ENCODE measurements around the gene AMER1. TPM values are rescaled to one million over a fixed set of nuclear protein-coding genes. Genes with fewer than 3 reads are reported as not detected.
A peak's percentile ranks its signal among the peaks of the same experiment; 100 is the strongest.
"Not testable (repeated sequence)": the region's sequence is repeated elsewhere in the genome, so short reads cannot be mapped to it uniquely, and the experiment has no call there.

The AMER1 gene
- polyA plus RNA-seq (ENCODE audit: insufficient read length in 3 of 3) = 1 to 10 TPM; 7.6 to 8.0 (median 7.8) TPM

GRCh38 chrX:64205441-64205734 is at the start of gene AMER1:
AMER1 (minus strand) TSS chrX:64205708; CDS start chrX:64193286, 12,422 bp downstream.
- DNase-seq (ENCODE audit: low read depth in 3 of 3, low spot score in 2 of 3) = no peak

GRCh38 chrX:64230123-64230970 is 24.8 kb upstream of the AMER1 start, which contains the start of gene ASB12:
ASB12 (minus strand) TSS chrX:64230607; CDS start chrX:64225650, 4,957 bp downstream.
- DNase-seq (ENCODE audit: low read depth in 3 of 3, low spot score in 2 of 3) = no peak

GRCh38 chrX:64229154-64229553 is 23.6 kb upstream of the AMER1 start:
- no peak for DNase-seq (ENCODE audit: low read depth in 3 of 3, low spot score in 2 of 3)

DNA sequence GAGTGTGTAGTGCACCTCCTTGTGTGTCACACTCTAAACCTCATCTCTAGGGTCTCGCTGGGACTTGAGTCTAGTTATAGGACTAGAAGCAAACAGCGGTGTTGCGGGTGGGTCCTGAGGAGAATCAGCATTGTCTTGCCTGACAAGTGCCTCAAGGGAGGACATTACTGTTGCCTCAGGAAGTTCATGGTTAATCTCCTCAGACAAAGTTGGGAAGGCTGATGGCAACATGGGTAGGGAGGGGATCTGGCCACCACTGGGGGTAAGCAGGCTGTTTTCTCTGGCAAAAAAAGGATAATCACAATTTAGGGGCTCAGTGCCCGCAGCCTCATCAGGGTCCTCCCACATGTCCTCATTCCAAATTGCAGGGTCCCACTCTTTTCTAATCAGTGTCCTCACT is 12.5 kb upstream of the AMER1 start:
- no peak for DNase-seq (ENCODE audit: low read depth in 3 of 3, low spot score in 2 of 3)

GRCh38 chrX:64213989-64214388 is 8.5 kb upstream of the AMER1 start:
- DNase-seq (ENCODE audit: low read depth in 3 of 3, low spot score in 2 of 3) = not testable (repeated sequence)

- DNase-seq (ENCODE audit: low read depth in 3 of 3, low spot score in 2 of 3) = no peak
Measured at GRCh38 chrX:64206556-64207162, 1.2 kb upstream of the AMER1 start.

DNA sequence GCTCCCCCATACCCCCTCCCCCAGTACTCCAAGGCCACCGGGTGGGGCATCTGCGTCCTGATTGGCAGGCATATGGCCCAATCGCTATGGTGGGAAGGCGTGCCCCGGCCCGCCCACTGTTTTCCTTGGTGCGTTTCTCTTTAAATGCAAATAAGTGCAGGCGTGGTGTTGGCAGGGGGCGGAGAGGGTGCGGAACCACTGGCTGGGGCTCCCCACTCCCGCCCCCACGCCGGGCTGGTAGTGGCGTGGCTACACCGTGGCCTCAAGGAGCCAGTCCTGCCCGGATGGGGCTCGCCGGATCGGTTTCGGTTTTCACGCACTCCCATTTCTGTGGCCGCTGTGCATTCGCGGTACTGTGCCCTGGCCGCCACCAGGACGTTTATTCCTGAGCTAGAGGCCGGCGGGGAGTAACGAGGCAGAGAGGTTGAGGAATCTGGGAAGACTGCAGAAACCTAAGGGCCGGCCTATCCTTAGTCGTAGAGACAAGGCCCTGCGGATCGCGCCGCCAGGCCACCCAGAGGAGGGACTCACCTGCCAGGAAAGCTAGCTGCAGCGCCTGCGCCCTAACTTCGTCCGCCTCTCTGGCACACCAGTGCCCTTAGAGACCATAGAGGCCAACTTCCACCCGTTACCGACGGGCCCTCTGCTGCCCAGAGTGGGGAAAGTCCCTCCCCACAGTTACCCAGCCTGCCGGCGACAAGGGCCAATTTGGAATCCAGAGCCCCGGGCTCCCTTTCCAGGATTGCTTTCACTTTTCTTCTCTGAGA is 410 bp upstream of the AMER1 start:
- DNase-seq (ENCODE audit: low read depth in 3 of 3, low spot score in 2 of 3) = peak; percentile 79 to 81 (median 80)

DNA sequence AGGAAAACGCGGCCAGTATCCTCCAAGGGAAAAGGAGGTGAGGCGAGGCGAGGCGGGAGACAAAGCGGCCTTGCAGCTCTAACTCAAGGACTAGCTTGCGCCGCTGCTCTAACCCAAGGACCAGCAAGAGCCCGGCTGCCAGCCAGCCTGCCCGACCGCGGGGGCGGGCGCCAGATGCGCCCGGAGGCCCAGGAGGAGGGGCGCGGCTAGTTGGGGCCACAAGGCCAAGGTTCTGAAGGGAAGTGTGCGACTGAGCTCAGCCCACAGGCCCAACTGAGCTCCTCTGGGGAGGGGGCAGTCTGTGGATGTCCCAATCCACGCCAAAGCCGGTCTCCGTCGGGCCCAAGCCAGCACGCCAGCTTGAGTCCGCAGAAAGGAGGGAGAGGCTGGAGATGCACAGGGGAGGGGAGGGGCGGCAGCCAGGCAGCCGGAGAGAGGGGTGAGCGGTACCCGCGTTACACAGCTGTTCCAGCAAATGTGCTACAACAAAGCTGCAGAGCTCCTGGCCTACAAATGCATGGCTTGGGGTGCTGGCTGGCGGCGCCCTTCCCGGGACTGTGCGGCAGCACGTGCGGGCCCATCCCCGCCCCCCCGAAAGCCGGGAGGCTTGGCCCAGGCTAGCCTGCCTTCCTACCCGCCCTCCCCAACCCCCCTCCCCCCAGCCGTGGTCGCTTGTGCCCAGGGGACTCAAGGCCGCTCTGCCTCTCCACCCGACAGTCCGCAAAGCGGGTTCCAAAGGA is 637 bp downstream of the AMER1 start:
- no peak for DNase-seq (ENCODE audit: low read depth in 3 of 3, low spot score in 2 of 3)

DNA sequence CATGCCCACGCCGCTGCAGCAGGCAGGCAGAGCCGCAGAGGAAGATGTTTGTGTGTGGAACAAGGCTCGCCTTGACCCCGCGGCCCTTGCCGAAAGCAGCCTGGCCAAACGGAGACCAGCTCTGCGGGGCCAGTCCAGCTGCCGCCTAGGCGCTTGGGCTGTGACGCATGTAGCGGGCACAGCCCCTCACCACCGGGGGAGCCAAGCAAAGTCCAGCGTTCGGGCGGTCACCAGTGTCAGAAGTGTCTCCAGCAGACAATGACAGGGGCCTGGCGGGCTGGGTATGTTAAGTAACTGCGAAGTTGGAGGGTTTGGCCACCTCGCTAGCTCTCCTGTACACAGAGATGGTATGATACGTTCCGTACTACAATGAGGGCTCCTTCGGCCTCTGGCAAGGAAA is 1.3 kb downstream of the AMER1 start:
- DNase-seq (ENCODE audit: low read depth in 3 of 3, low spot score in 2 of 3) = no peak

DNA sequence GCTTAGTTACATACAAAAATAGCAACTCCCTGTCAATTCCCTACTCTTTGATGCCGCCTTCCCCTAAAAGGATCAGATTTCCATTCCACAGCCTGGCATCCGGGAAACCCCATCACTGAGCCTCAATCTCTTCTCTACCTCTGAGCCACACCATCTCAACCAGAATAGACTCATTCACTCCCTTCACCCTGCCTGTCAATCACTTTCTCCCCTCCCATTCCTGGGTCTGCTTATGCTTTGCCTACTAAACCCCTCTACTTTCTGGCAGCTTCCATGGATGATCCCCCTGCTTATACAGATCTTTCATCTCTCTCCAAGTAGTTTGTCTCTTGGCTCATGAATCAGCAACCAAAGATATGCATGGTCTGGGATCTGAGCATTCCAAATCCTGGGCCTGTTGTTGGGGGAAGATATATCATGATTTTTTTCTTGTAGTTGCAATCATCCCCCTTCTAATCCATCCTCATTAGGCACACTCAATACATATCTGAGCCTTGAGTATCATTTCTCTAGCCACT is 2.6 kb downstream of the AMER1 start:
- DNase-seq (ENCODE audit: low read depth in 3 of 3, low spot score in 2 of 3) = no peak

DNA sequence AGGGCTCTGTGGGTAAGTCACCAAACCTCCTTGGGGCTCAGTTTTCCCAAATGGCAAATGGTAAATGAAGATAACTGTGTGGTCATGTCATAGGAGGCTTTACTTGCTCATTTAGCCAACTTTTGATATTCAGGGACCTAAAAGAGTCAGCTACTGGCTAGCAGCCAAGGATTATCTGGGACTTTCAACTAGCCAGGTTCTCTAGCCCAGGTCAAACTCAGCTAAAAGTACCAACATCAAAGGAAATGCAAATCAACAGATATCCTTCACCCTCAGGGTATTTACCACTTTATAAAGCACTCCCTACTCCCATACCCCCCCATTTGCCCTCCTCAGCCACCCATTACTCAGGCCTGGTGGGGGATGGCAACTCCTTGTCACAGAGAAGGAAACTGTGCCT is 7.5 kb downstream of the AMER1 start:
- DNase-seq (ENCODE audit: low read depth in 3 of 3, low spot score in 2 of 3) = no peak

DNA sequence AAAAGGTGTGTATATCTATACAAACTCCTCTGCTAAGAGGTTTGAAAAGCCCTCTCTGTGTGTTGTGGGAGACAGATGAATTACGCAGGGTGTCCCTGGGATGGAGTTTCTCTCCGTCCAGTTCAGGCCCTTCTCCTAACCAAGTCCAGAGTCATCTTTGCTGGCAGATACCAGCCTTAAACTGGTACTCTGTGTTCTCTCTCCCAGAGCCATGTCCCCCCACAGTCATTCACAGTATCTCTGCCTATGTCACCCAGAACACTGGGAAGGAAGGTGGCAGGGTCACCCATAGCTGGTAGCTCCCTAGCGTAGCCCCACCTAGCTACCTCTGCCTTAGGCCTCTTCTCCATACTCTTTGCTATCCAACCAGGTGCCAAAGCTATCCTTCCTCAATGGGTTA is 8.9 kb downstream of the AMER1 start:
- DNase-seq (ENCODE audit: low read depth in 3 of 3, low spot score in 2 of 3) = no peak

- no peak for DNase-seq (ENCODE audit: low read depth in 3 of 3, low spot score in 2 of 3)
Measured at GRCh38 chrX:64195862-64196261, 9.6 kb downstream of the AMER1 start.

- no peak for DNase-seq (ENCODE audit: low read depth in 3 of 3, low spot score in 2 of 3)
Measured at GRCh38 chrX:64192673-64193072, 12.8 kb downstream of the AMER1 start.

DNA sequence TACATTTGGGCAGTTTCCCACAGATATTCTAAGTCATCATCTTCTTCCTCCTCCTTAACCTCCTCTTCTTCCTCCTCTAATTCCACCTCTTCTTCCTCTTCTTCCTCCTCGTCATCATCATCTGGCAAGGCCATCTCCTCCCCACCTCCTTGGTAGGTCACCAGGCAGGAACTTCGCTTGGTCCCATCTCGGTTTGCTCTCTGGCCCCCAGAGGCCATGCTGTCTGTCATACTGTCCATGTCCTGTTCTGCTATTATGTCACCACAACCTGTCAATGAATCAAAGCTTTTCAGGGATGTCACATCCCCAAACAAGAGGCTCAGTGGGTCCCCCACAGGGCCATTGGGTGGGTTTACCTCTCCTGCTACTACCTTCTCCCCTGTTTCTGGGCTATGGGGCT is 13.5 kb downstream of the AMER1 start:
- DNase-seq (ENCODE audit: low read depth in 3 of 3, low spot score in 2 of 3) = no peak

DNA sequence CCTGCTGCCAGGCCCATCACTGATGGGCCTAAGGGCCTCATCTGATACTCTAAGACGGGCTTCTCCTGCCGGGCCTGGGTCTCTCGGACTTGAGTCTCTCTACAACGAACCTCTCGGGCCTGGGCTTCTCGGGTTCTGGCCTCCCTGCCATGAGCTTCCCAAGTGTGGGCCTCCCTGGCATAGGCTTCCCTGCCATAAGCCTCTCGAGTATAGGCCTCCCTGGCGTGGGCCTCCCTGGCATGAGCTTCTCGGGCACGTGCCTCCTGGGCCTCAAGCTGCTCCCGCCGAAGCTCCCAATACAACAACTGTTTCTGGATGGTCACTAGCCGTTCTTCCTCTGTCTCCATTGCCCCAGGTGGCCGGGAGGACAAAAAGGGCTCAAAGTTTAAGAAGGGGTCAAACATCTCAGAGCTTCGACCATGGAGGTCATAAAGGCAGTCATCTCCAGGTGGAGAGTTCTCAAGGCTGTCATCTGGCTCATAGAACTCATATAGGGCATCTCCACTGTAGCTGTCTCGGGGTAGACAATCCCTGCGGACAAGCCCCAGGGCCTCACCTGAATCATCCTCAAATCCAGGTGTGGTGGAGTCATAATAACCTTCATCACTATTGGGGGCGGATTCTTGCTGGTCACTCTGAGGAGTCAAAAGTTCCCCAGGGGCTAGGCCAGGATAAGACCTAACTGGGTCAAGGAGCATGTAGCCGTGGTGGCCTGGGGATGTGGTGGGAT is 14.1 kb downstream of the AMER1 start:
- DNase-seq (ENCODE audit: low read depth in 3 of 3, low spot score in 2 of 3) = no peak

DNA sequence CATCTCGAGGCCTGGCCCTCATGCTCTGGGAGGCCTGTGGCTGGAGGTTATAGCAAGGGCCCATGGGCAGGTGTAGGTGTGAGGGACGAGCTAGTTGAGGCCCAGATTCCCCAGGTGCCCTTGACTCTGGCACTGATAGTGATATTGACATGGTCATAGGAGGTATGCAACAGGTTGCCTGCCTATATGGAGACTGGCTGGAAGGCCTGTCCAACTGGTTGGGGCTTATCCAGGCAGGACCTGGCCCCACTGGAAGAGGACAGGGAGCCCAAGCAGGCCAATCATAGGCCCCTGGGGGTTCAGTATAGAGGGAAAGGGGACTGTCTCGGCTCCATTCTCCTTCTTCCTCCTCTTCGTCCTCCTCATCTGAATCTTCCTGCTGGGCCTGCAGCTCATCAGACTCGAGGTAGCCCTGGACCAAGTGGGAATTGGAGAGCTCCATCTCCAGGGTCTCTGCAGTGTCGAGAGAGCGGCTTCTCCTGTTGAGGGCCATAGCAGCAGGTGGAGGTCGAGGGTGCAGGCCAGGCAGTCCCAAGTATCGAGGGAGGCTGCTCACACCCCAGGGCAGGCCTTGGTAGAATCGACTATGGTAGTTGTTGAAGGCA is 15.3 kb downstream of the AMER1 start:
- no peak for DNase-seq (ENCODE audit: low read depth in 3 of 3, low spot score in 2 of 3)

DNA sequence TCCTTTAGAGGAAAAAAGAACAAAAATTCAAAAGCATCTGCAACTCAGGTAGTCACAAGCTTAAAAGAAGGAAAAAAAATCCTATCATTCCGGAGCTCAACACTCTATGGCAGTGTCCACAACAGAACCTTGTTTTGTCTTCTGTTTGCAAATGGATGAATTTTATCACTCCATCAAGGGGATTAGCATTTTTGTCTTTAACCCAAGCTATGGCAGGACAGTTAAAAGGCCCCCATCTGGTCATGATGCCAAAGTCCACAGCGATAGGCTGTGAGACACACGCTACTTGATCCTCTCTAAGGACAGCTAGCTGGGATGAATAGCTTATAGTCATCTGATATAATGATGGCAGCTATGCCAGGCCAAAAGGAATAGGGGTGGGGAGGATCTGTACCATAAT is 16.6 kb downstream of the AMER1 start:
- DNase-seq (ENCODE audit: low read depth in 3 of 3, low spot score in 2 of 3) = no peak

GRCh38 chrX:64187762-64188150 is 17.8 kb downstream of the AMER1 start:
- no peak for DNase-seq (ENCODE audit: low read depth in 3 of 3, low spot score in 2 of 3)

Data from right renal cortex interstitium (tissue), 3 donors.